Measurements from ENCODE around the gene TMEM200A.

The TMEM200A gene

GRCh38 chr6:130389142-130389541 lies 23.3 kb downstream of the TMEM200A start:
- TF ChIP-seq ZFX (IDR thresholded peaks at IDR 0.05) (no peak), CTCF (conservative IDR thresholded peaks at IDR 0.05) (no peak)
- H3K27ac ChIP-seq = no peak overlapping the region

GRCh38 chr6:130390890-130391289 lies 25.1 kb downstream of the TMEM200A start:
- no peak overlapping the region for H3K27ac ChIP-seq
- no peak for TF ChIP-seq CTCF (conservative IDR thresholded peaks at IDR 0.05)
- no peak for TF ChIP-seq ZFX (IDR thresholded peaks at IDR 0.05)

GRCh38 chr6:130393306-130393705 lies 27.5 kb downstream of the TMEM200A start:
- no peak for TF ChIP-seq CTCF (conservative IDR thresholded peaks at IDR 0.05)
- TF ChIP-seq ZFX (IDR thresholded peaks at IDR 0.05) = no peak
- no peak overlapping the region for H3K27ac ChIP-seq

- TF ChIP-seq CTCF (conservative IDR thresholded peaks at IDR 0.05) (no peak), ZFX (IDR thresholded peaks at IDR 0.05) (no peak)
Observed at GRCh38 chr6:130394246-130394645, 28.4 kb downstream of the TMEM200A start.

GRCh38 chr6:130395164-130395563 lies 29.3 kb downstream of the TMEM200A start:
- TF ChIP-seq ZFX (IDR thresholded peaks at IDR 0.05) (no peak), CTCF (conservative IDR thresholded peaks at IDR 0.05) (no peak)
- H3K27ac ChIP-seq = no peak overlapping the region

More at GRCh38 chr6:130394246-130394645, 28.4 kb downstream of the TMEM200A start:
- no peak overlapping the region for H3K27ac ChIP-seq

GRCh38 chr6:130396722-130397121 lies 30.9 kb downstream of the TMEM200A start:
- TF ChIP-seq CTCF (conservative IDR thresholded peaks at IDR 0.05) = no peak
- no peak for TF ChIP-seq ZFX (IDR thresholded peaks at IDR 0.05)
- no peak overlapping the region for H3K27ac ChIP-seq

GRCh38 chr6:130405549-130405948 lies 39.7 kb downstream of the TMEM200A start:
- H3K27ac ChIP-seq = no peak overlapping the region
- TF ChIP-seq ZFX (IDR thresholded peaks at IDR 0.05) (no peak), CTCF (conservative IDR thresholded peaks at IDR 0.05) (no peak)
